ENCODE measurements around the gene DIPK1B. TPM values are rescaled to one million over a fixed set of nuclear protein-coding genes. Genes with fewer than 3 reads are reported as not detected.
"Not testable (repeated sequence)": the region's sequence is repeated elsewhere in the genome, so short reads cannot be mapped to it uniquely, and the experiment has no call there.

Gene DIPK1B
- polyA plus RNA-seq, 4 donors, result 23.3 to 40.4 (median 27.4) TPM

DNA sequence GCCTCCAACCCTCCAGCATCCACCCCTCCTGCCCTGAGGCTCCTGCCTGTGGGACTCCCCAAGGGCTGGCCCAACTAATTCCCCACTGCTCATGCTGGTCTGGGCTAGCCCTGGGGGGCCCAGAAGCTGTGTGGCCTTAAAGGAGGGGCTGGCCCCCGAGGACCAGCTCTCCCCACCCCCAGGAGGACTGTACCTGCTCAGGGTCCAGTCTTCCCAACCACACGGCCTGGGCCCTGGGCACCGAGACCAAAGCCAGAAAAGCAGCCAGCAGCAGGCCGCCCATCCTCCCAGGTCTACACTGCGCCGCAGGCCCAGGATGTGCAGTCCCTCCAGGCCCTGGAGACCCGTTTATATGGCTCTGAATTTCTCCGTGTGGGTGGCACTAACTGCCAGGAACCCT, 35.8 kb downstream of the DIPK1B start, which contains the start of gene LCN6:
Gene LCN6 (minus strand): TSS at position 325 of the 400 bp plus-strand sequence. CDS start 42 bp downstream, at position 283.
- DNase-seq (ENCODE audit: low read depth in 4 of 4, low spot score in 3 of 4), result no peak

DNA sequence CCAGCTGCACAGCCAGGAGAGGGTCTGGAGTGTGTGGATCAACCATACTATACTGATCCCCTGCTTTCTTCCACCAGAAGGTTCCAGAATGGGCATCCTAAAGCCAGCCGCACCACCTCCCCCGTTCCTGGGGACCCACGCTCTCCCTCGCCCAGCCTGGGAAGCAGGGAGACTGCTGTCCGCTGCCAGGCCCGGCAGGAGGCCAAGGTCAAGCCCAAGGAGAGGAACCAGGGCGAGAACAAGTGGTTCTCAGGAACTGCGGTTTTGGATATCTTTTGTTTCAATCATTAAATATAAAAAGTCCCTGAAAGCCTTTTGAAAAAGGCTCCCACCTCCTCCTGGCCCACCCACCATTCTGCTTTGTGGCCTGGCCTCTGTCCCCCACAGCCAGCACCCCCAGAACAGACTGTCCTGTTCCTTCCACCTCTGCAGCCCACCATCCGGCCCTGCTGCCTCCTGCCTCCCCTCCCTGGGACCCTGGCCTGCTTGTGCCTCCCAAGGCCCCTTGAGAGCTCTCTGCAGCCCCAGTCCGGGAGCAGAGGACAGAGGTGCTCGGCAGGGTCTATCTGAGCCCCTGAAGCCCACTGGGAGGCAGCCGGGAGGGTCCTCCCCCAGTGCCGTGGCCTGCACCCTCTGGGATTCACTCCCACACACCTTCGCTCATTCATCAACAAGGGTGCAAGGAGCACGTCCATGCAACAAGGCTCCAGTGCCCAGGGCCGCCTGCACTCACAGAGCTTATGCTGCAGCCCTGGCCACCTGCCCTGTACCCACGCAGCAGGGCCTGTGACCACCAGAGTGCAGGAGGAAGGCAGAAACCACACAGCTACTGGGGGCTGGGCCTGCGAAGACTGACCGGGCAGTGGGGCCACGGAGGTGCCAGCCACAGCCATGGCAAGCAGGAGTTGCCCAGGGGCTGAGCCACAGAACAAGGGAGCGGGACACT, 36.6 kb downstream of the DIPK1B start:
- DNase-seq (ENCODE audit: low read depth in 4 of 4, low spot score in 3 of 4), result no peak

DNA sequence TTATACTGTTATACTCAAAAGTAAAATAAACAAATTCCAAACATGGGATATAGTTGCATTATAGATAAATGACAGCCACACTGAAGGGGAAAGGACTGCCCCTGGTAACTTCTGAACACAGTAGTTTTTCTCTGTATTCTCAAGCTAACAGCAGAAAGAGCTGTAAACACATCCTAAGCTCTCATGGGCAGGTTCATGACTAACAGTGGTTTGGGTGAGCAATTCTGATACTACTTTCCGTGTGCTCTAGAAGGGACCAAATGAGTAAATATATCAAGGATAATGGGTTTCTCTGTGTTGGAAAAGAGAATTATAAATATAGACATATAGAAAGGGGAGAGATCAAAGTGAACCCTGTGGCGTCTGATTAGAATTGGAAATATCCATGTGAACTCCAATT, 38.2 kb downstream of the DIPK1B start:
- DNase-seq (ENCODE audit: low read depth in 4 of 4, low spot score in 3 of 4), result no peak

DNA sequence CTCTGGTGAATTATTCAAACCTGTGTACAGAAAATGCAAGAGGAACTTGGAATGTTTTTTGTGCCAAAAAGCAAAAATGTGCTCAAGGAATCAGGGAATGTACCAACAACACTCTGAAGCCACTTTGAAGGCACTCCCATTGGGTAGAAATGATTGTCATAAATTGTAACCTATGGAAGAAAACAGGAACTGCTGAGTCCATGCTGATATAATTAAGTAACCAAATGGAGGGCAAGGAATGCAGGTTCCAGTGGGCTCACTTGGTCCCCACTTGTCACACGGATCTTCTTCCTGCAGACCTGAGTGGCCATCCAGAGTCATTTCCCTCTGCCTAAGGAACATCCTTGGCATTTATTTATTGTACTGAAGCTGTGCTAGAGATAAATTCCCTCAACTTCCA, 38.9 kb downstream of the DIPK1B start:
- DNase-seq (ENCODE audit: low read depth in 4 of 4, low spot score in 3 of 4), result no peak

DNA sequence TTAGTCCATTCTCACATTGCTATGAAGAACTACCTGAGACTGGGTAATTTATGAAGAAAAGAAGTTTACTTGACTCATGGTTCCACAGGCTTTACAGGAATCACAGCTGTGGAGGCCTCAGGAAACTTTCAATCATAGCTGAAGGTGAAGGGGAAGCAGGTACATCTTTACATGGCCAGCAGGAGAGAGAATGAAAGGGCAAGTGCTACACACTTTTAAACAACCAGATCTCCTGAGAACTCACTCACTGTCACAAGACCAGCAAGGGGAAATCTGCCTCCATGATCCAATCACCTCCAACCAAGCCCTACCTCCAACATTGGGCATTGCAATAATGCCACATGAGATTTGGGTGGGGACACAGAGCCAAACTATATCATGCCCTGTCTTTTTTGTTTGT, 39.4 kb downstream of the DIPK1B start:
- no peak for DNase-seq (ENCODE audit: low read depth in 4 of 4, low spot score in 3 of 4)

DNA sequence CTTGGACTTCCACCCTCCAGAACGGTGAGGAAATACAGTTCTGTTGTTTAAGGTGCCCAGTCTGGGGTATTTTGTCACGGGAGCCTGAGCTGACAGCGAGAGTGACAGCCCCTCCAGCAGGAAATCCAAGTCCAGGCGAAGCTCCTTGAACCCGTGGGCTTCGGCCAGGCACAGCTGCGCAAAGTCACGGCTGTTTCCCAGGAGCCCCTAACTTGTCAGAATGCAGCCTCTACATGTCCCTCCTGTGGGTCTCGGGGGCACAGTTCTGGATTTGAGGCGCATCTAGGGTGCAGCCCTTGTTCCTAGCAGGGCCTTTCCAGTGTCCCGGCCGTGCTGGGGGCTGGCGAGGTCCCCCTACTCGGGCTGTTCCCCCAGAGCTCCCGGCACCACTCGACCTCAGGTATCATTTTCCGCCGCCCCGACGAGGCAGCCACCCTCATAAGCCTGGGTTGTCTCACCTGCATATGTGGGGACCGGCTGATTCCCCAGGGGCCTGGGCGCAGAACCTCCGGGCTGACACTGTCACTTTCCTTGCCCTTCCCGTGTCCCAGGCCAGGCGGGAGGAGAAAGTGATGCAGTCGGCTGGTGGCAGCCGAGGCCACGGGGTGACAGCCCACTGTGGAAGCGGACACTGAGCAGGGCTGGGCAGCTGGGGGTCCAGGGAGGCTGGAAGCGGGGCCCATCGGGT, 41.1 kb downstream of the DIPK1B start:
- DNase-seq (ENCODE audit: low read depth in 4 of 4, low spot score in 3 of 4), result no peak

DNA sequence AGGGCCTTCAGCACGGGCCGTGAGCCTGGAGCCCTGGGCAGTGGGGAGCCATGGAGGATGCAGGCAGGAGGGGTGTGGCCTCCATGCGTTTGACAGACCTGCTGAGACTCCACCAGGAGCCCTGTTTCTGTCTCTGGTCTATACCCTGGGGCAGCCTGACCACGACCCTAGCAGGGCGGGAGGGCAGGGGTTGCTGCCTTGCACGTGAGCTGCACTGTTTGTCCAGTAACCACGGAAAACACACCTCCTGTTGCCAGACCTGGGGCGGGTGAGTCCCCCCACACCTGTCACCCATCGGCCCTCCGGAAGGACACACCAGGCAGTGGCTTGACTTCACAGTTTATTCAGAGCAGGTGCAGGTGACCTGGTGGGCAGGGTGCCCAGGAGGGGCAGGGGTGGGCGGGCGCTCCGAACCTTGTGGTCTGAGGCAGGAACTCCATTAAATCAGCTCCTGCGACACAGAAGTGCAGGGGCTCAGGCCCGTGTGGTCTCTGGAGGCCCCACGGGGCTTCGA, 41.7 kb downstream of the DIPK1B start:
- no peak for DNase-seq (ENCODE audit: low read depth in 4 of 4, low spot score in 3 of 4)

DNA sequence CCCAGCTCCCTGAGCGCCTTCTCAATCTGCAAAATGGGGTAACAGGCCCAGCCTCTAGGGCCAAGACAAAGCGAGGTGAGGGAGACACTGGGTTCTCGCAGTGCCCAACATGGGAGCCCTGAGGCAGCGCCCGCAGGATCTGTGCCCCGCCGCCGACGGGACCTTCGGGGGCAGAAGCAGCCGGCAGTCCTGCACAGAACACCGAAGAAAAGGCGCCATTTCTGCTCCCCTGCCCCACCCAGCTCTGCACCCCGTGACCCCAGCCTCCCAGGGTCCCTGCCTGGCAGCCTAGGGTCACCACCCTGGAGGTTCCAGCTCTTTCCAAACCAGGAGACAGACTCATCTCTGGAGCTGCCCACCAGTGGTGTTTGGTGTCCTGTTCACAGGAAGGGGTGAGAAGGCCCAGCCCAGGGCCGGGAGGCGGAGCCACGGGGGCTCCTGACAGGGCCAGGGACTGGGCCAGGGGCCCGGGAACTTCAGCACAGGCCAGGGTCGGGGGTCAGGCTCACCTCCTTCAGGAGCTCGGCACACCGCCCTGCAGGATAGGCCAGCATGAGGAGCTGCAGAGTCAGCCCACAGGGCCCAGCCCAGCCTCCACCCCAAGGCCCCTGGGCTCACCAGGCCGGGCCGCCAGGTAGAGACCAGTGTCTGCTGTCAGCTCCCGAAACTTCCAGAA, 42.4 kb downstream of the DIPK1B start:
- DNase-seq (ENCODE audit: low read depth in 4 of 4, low spot score in 3 of 4), result no peak

DNA sequence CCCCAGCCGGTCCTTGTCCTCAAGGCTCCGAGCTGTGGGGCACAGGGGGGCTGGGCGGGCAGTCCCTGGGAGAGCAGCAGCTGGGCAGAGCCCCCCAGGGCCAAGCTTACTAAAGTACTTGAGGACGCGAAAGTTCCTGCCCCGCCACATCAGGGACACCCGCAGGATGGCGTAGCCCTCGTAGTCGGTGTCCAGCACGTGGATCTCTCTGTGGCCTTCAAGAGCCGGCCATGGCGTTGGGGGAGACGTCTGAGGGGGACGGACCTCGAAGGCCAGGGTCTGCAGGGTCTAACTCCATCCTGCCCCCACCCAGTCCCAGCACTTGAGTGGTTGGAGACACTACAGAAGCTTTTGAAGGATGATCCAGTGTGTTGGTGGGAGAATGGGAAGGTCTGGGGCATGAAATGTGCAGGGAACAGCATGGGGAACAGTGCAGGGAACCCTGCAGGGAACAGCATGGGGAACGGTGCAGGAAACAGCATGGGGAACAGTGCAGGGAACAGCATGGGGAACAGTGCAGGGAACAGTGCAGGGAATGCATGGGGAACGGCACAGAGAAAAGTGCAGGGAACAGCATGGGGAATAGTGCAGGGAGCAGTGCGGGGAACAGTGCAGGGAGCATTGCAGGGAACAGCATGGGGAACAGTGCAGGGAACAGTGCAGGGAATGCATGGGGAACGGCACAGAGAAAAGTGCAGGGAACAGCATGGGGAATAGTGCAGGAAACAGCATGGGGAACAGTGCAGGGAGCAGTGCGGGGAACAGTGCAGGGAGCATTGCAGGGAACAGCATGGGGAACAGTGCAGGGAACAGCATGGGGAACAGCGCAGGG, 43.1 kb downstream of the DIPK1B start:
- not testable (repeated sequence) for DNase-seq (ENCODE audit: low read depth in 4 of 4, low spot score in 3 of 4)

DNA sequence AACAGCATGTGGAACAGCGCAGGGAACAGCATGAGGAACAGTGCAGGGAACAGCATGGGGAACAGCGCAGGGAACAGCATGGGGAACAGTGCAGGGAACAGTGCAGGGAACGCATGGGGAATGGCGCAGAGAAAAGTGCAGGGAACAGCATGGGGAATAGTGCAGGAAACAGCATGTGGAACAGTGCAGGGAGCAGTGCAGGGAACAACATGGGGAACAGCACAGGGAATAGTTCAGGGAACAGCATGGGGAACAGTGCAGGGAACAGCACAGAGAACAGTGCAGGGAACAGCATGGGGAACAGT, 43.7 kb downstream of the DIPK1B start:
- DNase-seq (ENCODE audit: low read depth in 4 of 4, low spot score in 3 of 4), result no peak

DNA sequence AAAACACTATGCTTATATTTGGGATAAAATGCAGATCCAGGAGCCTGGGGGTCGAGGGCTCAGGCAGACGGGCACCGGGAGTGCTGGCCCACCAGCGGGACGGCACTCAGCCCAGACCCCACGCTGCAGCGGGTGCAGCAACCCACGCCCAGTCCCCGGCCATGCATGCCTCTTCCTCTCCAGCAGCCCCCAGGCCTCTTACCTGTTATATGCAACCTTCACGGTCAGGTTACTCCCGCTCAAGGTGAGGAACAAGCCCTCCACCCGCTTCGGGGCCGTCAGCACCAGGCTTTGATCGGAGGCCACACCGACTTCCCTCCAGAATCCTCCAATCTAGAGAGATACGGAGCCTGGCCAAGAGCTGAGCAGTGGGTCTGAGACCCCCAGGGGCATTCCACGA, 44.5 kb downstream of the DIPK1B start:
- DNase-seq (ENCODE audit: low read depth in 4 of 4, low spot score in 3 of 4), result no peak

DNA sequence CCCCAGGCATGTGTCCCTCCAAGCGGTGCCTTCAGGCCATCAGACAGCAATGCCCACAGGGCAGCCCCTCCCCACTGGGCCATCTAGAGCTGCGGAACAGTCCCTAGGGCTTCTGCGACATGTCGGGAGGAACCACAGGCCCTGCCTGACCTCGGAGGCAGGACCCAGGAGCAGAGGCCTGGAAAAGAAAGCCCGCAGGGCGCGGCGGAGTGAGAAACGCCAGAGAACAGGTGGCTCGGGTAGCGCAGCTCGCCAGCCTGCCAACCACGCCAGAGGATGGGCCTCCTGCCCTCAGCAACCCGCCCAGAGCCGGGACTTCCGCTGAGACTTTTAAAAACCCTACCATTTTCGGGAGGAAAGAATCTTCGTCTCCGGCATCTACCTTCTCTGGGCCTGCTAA, 45.0 kb downstream of the DIPK1B start:
- no peak for DNase-seq (ENCODE audit: low read depth in 4 of 4, low spot score in 3 of 4)

DNA sequence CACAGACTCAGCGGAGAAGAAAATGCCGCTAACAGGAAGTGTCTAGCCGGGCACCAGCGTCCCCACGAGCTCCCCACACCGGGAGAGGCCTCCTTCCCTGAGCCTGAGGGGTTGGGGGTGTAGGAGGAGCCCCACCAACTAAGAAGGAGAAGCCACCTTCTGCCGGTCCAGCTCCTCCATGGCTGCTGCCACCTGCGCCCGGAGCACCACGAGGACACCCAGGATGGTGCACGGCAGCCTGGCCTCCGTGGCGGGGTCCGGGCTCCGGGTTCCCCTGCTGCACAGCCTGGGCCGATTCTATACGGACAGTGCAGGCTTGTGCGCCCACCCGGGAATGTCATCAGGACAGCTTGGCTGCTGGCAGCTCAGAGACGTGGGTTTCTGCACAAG, 45.4 kb downstream of the DIPK1B start:
- DNase-seq (ENCODE audit: low read depth in 4 of 4, low spot score in 3 of 4), result no peak

DNA sequence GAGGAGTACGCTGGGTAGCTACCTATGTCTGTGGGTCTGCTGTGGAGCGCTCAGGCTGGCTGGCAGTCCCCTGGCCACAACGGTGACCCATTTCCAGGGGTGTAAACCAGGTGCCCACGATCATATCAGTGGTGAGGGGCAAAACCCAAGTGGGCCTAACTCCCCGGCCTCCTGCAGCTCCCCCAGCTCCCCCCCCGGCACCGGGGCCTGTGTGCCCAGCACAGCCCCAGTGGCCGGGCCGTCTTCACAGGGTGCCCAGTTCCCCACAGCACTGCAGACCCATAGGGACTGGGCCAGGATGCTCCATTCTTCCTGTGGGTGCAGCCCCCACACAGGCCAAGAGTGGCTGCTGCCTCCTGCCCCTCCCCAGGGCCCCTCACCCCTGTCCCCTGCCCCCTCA, 46.6 kb downstream of the DIPK1B start:
- no peak for DNase-seq (ENCODE audit: low read depth in 4 of 4, low spot score in 3 of 4)

DNA sequence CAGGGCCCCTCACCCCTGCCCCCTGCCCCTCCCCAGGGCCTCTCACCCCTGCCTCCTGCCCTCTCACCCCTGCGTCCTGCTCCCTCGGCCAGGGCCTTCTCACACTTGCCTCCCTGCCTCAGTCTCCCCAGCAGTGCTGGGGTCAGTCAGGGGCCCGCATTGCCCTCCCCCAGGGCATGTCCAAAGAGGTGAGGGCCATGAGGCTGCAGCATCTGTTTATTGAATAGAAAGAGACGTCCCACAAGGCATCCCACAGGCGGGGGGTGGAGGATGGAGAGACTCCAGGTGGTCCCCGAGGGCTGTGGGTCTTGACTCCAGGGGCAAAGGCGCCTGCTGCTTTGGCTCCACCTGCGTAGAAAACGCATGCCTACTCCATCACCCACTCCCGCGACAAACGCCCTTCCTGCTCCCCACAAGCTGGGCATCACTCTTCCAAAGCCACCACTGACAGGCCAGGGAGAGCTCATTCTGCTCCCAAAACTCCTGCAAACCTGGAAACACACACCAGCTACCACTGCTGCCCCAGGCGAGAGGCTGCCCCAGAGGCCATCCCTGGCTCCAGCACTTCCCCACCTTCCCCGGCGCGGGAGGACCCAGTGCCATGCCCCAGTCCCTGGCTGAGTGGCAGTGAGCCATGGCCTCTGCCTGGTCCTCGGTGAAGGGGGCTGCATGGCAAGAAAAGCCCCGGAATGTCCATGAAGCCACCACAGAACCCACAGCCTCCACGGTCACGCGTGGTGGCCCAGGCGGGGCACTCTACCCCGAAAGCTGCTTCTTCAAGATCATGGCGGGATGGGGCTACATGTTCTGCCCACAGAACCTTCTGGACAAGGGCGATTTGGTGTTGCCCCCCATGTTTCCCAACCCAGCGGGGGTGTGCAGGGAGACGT, 47.3 kb downstream of the DIPK1B start:
- DNase-seq (ENCODE audit: low read depth in 4 of 4, low spot score in 3 of 4), result no peak

DNA sequence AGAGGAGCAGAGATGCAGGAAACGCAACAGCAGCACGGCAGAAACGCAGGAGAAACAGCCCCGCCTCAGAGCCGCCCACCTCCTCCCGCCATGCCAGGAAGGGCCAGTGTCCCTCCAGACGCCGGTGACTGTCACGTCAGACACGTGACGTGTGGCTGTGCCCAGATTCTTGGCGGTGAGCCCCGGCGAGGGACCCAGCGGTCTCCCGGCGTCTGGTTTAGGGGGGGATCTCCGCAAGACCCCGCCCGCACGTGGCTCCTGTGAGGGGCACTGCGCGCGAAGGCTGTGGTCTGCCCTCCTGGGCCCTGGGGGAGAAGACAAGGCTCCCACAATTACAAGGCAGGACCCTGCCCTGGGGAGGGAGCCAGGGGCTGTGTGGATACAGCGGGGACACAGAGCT, 48.1 kb downstream of the DIPK1B start:
- DNase-seq (ENCODE audit: low read depth in 4 of 4, low spot score in 3 of 4), result no peak

DNA sequence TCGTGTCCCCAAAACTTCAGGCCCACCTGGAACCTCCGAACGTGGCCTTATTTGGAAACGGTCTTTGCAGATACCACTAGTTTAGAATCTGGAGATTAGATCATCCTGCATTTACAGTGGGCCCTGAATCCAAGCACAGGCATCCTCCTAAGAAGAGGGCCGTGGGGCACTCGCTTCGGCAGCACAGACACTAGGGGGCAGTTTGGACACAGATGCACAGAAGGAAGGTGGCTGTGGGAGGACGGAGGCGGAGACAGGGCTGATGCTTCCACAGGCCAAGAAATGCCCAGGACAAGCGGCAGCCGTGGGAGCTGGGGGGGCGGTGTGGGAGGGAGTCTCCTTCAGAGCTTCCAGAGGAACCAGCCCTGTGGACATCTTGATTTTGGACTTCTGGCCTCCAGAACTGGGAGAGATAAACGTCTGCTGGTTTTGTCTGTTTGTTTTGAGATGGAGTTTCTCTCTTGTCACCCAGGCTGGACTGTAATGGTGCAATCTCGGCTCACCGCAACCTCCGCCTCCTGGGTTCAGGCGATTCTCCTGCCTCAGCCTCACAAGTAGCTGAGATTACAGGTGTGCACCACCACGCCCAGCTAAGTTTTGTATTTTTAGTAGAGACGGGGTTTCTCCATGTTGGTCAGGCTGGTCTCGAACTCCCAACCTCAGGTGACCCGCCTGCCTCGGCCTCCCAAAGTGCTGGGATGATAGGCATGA, 48.6 kb downstream of the DIPK1B start:
- DNase-seq (ENCODE audit: low read depth in 4 of 4, low spot score in 3 of 4), result not testable (repeated sequence)

DNA sequence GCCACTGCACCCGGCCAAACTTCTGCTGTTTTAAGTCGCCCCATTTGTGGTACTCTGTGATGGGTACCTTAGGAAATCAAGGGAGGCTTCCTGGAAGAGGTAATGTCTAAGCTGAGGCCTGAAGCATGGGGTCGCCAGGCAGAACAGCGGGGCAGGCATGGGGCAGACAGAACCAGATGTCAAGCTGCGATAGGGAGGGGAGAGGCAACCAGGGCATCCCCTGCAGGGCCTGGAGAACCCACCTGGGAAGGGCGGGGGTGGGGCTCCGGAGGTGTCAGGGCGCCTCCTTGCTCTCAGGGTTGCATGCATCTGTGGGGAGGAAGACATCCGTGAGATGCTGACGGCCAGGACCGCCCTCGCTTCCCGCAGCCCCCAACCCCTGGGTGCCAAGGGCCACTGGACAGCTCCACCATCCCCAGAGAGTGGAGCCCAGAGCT, 49.2 kb downstream of the DIPK1B start:
- DNase-seq (ENCODE audit: low read depth in 4 of 4, low spot score in 3 of 4), result no peak

DNA sequence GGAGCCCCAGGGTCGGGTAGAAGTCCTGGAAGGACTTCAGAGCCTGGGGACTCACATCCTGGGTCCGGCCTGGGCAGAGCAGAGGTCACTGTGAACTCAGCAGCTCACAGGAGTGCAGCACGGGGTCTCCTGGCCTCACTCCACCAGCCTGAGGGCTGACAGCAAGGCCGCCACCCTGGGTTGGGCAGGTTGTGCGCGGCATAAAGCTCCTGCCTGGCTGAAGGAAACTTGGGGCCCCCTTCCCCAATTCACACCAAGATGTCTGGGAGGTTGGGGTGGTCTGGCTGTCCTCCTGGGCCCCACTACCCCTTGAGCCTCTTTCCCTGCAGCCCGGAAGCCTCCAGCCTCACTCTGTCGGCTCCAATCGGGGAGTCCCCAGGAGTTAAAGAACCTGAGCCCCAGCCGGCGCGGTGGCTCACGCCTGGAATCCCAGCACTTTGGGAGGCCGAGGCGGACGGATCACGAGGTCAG, 49.9 kb downstream of the DIPK1B start:
- no peak for DNase-seq (ENCODE audit: low read depth in 4 of 4, low spot score in 3 of 4)

Measured in left renal pelvis (tissue), 4 donors.